HG03469 (cell line): ENCODE results near the gene DYDC2.

Experiments
- ATAC-seq: cut with Tn5 transposase; IDR thresholded peaks from one replicate; pipeline ENCODE4 v1.9.1; 2021; ENCODE audit warnings: mild to moderate bottlenecking, moderate library complexity, moderate number of reproducible peaks; ENCODE audit not compliant: unreplicated experiment

Gene DYDC2

DNA sequence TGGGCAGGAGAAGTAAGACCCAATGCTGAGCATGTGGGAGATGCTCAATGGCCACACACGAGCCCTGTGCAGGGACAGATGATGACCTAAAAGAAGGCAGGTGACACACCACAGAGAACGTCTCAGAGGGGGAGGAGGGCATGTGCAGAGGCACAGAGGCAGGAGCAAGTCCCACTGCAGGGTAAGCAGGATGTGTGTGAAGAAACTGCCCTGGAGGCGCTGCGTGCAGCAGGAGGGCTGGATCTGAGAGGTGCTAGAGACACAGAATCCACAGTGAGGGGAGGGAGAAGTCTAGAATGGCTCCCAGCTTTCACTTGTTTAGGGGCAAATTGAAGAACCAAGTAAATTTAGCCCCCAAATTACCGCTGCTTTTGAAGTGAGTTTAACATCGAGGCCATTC, 14.9 kb downstream of the DYDC2 start:
- ATAC-seq = no peak

DNA sequence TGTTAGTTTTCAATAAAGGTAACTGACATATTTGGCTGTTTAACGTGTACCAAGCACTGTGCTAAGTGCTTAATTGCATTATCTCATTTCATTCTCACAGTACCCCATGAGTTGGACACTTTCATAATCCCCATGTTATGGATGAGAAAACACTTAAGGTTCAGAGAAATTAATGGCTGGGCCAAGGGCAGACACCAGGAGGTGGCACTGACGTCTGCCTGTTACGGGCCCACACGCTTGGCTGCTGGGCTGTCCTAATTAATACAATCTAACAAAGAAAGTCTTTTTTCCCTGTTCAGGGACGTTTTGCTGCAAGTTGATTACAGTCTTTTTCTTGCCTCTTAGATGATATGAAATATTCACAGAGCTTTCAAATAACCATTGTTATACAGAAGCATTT, 16.1 kb downstream of the DYDC2 start:
- no peak for ATAC-seq

DNA sequence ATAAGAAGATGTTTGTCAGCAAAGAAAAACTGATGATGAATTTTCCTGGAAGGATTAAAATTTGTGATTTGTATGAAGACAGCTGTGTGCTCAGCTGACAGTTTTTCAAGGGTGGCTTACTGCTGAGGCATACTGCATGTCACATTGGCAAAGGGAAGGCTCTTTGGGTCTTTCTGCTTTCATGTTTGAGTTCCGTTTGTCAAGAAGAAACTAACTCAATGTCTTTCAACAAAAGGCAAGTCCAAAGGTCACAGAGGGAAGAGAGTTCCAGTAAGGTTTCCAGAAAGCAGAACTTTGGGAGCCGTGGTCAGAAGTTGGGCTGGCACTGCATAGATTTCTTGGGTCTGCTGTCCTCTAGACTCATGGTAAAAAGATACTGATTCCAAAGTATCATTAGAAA, 16.9 kb downstream of the DYDC2 start:
- no peak for ATAC-seq

DNA sequence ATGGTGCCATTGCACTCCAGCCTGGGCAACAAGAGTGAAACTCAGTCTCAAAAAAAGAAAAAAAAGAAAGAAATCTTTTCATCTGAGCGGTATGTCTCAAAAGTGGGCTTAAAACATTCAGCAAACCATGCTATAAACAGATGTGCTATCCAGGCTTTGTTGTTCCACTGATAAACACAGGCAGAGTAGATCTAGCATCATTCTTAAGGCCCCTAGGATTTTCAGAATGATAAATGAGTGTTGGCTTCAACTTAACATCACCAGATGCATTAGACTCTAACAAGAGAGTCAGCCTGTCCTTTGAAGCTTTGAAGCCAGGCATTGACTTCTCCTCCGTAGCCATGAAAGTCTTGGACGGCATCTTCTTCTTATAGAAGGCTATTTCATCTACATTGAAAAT, 23.1 kb downstream of the DYDC2 start:
- no peak for ATAC-seq

DNA sequence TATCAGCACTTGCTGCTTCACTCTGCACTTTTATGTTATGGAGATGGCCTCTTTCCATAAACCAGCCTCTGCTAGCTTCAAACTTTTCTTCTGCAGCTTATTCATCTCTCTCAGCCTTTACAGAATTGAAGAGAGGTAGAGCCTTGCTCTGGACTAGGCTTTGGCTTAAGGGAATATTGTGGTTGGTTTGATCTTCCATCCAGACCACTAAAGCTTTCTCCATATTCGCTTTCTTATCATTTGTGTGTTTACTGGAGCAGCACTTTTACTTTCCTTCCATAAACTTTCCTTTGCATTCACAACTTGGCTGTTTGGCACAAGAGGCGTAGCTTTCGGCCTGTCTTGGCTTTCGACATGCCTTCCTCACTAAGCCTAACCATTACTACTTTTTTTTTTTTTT, 23.6 kb downstream of the DYDC2 start:
- no peak for ATAC-seq

DNA sequence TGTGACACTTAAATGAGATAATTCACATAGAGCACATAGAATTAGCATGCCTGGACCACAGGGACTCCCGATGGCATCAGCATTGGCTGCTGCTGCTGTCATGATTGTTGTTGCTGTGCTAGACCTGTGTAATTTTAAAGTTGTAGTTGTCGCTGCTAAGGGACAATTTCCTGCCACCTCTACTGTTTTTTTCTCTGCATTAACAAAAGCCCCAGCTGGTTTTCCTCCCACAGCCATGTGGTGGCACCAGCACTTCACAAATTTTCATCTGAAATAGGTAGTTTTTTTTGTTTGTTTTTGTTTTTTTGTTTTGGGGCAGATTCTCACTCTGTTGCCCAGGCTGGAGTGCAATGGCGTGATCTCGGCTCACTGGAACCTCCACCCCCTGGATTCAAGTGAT, 26.4 kb downstream of the DYDC2 start:
- peak; percentile 64 for ATAC-seq

DNA sequence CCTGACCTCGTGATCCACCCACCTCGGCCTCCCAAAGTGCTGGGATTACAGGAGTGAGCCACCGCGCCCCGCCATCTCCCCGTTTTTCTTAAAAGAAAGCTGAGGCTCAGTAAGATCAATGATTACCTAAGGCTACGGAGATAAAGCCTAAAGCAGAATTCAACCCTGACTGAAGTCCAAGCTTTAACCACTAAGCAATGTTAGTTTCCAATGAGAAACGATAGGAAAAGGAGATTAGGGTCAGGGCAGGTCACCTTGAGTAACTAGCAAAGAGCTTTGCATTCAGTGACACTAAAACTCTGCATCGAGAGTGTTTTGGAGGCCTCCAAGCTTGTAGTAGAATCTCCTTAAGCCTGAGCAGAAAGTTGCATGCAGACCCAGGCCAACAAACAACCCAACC, 34.2 kb downstream of the DYDC2 start:
- ATAC-seq = no peak

DNA sequence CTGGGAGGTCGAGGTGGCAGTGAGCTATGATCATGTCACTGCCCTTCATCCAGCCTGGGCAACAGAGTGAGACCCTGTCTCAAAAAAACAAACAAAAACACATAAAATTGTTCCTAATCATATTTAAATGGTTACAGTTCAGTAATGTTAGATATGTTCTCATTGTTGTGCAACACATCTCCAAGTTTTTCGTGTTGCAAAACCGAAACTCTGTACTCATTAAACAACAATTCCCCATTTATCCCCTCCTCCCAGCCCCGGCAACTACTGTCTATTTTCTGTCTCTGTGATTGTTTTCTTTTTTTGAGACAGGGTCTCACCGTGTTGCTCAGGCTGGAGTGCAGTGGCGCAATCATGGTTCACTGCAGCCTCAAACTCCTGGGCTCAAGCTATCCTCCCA, 35.7 kb downstream of the DYDC2 start:
- no peak for ATAC-seq

DNA sequence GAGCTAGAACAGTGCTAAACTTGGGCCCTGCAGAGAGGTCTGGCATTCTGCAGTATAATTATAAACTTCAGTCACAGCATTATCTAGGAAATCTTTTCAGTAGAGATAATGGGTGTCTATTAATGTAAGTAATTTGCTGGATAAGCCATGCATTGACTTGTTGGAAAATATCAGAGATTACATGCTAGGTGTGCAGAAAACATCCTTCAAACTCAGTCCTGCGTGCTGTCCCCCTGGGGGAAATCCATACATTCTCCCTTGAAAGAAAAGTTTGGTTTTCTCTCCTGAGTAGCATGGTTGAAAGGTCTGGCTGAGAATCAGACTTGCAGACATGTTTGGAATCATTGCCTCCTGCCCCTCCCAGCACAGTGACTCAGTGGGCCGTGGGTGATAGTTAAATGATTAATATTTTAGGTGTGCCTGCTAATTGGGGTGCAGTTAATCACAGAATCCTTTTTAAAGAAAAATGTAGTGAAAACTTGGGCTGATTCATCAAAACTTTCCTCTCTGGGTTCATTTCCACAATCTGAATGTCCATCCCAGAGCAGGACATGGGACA, 37.9 kb downstream of the DYDC2 start:
- no peak for ATAC-seq

DNA sequence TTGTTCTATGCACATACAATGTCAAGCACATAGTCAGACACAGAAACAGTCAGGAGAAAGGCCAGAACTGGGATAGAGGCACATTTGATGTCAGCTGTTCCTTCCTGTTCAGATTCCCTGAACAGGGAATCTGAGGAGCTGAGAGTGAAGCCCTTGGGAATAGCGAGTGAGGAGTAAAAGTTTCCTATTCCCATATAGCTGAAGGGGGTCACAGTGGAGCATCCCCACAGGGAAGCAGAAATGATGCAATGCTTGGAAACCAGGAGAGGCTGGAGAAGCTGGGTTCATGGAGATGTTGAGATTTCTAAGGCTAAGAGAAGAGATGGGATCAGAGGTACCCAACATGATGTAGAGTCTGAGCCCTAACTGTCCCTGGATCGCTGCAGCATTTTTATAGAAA, 40.4 kb downstream of the DYDC2 start:
- ATAC-seq = no peak

DNA sequence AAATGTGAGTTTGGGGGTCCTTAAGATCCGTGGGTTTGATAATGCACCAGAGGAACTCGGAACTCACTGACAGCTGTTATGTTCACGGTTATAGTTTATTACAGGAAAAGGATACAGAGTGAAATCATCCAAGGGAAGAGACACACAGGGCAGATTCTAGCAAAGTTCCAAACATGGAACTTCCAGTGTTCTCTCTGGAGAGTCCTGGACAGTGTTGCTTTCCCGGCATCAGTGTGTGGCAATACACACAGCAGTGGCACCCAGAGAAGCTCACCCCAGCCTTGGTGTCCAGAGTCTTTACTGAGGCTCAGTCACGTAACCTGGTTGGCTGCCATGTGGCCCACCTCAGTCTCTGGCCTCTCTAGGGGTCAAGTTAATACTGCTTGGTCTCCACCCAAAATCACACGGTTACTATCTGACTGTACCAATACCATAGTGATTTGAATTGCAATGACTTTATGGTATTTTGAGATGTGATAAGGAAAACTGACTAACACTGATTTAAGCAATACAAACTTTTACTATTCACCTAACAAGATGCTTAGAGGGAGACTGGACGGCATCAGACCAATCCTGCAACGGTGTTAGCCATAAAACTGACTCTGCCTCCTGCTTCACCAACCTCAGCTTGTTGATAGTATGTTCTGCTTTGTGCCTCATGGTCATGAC, 43.7 kb downstream of the DYDC2 start:
- no peak for ATAC-seq

DNA sequence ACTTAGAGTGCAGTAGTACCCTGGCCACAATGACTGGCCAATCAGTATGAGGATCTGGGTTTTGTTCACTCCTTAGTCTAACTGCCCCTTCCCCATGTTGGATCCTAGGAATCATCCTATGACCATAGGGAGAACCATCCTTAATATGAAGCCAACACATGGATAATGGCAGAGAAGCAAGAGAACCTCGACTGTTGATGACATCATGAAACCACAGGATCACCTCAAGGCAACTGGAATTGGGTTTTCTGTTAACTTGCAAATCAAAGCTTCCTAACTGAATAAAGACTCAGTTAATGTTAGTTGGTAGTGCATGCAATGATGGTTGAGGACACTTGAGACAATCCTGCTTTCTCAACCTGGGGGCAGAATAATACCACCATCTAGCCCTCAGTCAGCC, 48.5 kb downstream of the DYDC2 start:
- ATAC-seq = no peak

DNA sequence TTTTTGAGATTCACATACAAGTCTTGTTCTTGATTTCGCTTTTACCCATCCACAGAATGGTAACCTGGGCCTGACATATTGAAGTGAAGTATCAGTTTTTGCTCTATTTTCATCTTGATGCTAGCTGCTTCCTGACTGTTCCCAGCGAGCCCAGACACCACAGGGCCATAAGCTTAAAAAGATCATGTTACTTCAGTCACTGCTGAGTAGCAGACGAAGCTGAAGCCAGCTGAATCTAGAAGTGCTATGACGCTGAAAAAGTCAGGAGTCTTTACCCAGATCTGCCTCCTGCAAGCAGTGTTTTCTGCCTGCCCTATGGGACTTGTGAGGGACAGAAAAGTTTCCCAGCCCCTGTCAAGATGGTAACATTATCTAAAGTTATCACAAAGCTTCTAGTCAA, 49.0 kb downstream of the DYDC2 start:
- no peak for ATAC-seq

DNA sequence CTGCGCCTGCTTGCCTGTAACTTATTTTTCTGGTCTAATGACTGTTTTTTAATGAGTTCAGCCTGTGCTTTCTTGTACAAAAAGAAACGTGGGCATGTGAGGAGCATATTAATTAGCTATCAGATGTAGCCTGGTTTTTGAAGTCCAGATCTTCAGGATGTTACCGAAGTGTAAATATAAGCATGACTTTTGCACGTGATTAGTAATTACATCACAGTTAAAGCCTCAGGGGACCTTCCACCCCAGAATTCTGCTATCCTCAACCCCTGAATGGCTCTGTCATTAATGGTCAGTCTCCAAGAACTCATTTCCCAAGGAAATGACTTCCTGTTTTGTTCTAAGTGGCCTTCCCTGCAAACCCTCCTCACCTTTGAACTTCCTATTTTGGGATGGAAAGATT, 49.6 kb downstream of the DYDC2 start:
- no peak for ATAC-seq

DNA sequence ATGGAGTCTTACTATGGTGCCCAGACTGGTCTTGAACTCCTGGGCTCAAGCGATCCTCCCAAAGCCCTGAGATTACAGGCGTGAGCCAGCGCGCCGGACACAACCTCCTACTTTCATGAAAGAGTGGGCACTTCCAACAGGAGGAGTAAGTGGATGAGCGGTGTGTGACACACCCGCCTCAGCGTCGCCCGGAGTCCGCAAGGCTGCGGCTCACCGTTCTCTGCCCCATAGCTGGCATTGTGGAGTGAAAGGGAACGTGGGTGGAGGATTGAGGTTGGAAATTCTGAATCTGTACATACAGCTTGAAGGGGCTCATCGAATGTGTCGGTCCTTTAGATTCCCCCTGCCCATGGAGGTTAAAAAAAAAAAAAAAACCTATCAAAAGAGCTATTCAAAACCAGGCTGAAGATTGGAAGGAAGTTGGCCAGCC, 51.2 kb downstream of the DYDC2 start:
- peak; percentile 10 for ATAC-seq

DNA sequence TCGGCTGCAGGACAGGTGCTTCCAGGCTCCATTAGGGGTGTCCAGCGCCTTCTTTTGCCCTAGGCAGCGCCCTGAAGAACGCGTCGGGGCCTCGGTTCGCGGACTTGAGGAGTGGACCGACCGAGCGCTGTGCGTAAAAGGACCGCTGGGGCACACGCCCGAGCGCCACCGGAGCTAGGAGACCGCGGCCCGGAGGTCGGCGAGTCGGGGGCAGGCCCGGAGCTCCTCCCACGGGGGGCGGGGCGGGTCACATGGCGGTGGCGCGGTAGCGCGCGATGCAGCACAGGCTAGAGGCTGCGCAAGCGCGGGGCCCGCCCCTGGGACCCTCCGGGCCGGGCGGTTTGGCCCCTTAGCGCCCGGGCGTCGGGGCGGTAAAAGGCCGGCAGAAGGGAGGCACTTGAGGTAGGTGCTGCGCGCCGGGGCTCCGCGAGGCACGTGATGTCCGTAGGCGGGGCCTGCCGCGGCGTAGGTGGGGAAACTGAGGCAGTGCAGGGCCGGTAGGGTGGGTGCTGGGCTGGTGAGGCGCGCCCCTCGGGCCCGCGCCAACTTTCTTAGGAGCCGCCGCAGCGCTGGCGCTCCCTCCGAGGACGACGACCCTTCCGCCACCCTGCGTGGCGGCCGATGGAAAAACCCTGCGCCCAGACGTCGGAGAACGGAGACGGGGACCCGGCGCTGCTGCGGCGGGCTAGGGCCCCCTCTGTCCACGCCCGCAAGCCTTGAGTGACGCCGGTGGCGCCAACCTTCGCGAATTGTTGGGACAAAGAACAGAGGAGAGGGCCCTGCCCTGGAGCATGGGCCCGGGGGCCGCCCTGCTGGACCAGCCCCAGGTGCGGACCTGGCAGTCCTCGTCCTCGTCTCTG, 51.9 kb downstream of the DYDC2 start, which contains the start of gene PRXL2A:
Gene PRXL2A (plus strand): TSS at position 310 of the 860 bp plus-strand sequence. CDS start 11,917 bp downstream, outside the sequence.
- peak; percentile 85 for ATAC-seq

DNA sequence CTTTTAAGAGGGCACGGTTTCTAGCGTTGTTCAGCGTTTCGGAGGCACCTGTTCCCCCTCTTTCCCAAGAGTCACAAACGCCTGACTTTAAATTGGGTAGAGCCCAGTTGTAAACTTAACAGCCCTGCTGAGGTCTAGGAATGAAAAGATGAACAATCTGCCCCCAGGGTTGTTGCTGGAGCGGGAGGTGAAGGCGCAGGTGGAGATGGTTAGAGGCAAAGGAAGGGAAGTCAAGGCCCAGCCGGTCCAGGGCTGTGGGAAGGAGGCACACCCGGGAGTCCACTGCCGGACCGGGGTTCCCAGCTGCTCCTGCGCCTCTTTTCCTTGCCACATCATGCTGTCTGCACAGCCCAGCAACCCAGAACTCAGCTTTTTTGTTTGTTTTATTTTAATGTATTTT, 52.5 kb downstream of the DYDC2 start:
- no peak for ATAC-seq

DNA sequence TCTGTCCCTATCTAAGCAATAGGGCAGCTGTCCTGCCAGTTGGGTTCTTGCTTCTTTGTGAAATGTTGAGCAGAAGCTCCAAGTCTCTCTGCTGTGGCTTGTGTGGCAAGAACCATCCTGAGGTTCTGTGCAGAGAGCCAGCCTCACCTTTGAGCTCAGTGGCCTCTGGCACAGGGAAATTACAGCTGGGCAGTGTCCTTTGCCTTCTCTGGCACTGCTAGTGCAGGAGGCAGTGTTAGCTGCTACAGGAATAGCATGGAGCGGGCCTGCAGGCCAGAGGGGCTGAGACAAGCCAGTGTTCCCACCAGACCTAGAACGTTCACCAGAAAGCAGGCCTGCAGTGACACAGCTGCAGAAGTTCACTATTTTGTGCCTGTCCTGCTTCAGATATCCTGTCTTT, 53.5 kb downstream of the DYDC2 start:
- ATAC-seq = no peak

DNA sequence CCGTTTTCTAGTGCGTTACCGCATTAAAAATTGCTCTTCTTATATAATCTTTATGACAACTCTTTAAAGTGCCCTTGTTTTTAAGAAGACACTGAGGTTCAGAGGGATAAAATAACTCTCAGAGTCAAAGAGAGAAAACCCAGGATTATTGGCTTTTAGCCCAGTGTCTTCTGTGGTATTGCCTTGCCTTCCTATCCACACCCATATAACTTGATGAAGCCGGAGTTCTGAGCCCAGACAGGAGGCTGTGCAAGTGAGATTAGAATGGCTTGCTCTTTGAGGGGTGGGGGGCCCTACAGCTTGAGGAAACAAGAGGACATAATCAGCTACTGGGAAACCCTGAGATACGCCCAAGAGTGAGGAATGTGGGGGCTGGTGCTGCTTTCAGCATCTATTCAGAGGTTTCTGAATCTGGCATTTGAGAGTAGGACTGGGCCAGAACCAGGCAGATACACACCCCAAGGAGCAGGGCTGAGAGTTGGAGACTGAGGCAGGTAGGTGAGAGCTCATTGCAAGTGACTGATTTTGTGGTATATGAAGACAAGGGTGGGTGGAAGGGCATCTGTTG, 54.1 kb downstream of the DYDC2 start:
- no peak for ATAC-seq

DNA sequence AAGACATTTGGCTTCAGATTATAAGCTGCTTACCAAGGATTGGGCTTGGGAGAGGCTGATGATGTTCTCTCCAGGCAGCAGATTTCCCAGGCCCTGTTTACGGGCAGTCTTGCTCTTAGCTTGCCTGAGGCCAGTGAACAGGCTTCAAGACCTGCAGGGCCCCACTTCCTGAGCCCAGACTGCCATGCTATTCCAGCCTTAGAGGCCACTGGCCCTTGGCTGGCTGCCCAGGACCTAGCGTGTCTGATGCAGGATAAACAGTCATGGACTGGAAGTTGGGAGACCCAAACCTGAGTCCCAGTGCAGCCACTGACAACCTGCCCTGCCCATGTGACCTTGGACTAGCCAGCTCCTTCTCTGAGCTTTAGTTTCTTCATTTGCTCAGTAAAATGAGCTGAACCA, 54.7 kb downstream of the DYDC2 start:
- no peak for ATAC-seq

DNA sequence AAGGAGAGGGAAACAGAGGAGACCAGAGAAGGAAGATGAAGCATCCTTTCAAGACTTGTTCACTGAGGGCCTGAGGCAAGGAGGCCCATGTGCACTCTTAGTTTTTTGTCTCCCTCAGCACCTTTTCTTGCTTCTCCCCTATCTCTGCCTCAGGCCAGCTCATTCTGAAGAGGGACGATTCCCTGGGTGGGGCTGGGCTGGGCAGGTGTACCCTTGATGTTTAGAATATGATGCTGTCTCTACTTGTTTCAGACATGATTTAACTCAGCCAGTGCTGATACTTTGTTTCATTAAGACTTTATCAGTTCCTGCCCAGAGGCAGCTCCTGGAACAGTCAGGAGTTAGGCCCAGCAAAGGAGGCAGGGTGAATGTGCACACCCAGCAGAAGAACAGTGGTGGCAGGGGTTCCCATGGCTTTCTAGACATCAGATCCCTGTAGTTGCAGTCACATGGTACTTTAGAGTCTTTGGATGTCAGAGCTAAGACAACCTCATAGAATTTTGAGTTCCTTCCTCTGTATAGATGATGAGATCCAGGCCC, 55.2 kb downstream of the DYDC2 start:
- no peak for ATAC-seq
